WTC11 (cell line): Measurements from ENCODE around the gene NPIPB2. TPM values are rescaled to one million over a fixed set of nuclear protein-coding genes. Genes with fewer than 3 reads are reported as not detected.

ENCODE experiments used
- ATAC-seq: fragments of 200-7000 bp; cut with Tn5 transposase; 2 replicates; pipeline ENCODE4 v1.10.0; 2021; ENCODE audit warnings: mild to moderate bottlenecking, moderate library complexity
- CTCF ChIA-PET: fragments of 300-600 bp; sonication (Branson Sonifier 250); formaldehyde crosslinking; loops from one replicate; lab custom pipeline; 2021; ENCODE audit warnings: antibody characterized with exemption; lab: Charles Lee
- POLR2A ChIA-PET: fragments of 350-600 bp; sonication (Branson Sonifier 250); formaldehyde crosslinking; loops from one replicate; lab custom pipeline; 2021; ENCODE audit warnings: antibody characterized with exemption; lab: Charles Lee
- DNase-seq: peaks from one replicate; pipeline ENCODE4 v3.0.0; 2021; ENCODE audit warnings: low spot score
- H3K27ac Mint-ChIP-seq: 2 replicates; pipeline ENCODE4 v1.8.0; 2021; ENCODE audit warnings: mixed read lengths
- H3K27me3 Mint-ChIP-seq: 2 replicates; pipeline ENCODE4 v1.8.0; 2021; ENCODE audit warnings: low read depth, mild to moderate bottlenecking, moderate library complexity, mixed read lengths
- H3K36me3 Mint-ChIP-seq: 2 replicates; pipeline ENCODE4 v1.8.0; 2021; ENCODE audit warnings: mixed read lengths
- H3K4me1 Mint-ChIP-seq: 2 replicates; pipeline ENCODE4 v1.8.0; 2022; ENCODE audit warnings: mixed read lengths
- H3K4me3 Mint-ChIP-seq: 2 replicates; pipeline ENCODE4 v1.8.0; 2021; ENCODE audit warnings: mild to moderate bottlenecking, moderate library complexity, mixed read lengths
- H3K9me3 Mint-ChIP-seq: 2 replicates; pipeline ENCODE4 v1.8.0; 2021; ENCODE audit warnings: mixed read lengths
- FOXP1 ChIP-seq: sonication (generic); formaldehyde crosslinking; IDR thresholded peaks from 2 replicates; pipeline ENCODE4 v1.8.0; 2022; ENCODE audit warnings: missing genetic modification reagents, mild to moderate bottlenecking, moderate library complexity, borderline replicate concordance
- NR3C1 ChIP-seq: sonication (generic); formaldehyde crosslinking; conservative IDR thresholded peaks from 2 replicates; pipeline ENCODE4 v1.8.1; 2023; ENCODE audit warnings: low read depth, mild to moderate bottlenecking, missing genetic modification reagents
- RELA ChIP-seq: sonication (generic); formaldehyde crosslinking; IDR thresholded peaks from 2 replicates; pipeline ENCODE4 v1.8.1; 2022; ENCODE audit warnings: missing genetic modification reagents, mild to moderate bottlenecking, borderline replicate concordance
- TEAD1 ChIP-seq: sonication (generic); formaldehyde crosslinking; IDR thresholded peaks from 2 replicates; pipeline ENCODE4 v1.8.0; 2022; ENCODE audit warnings: mild to moderate bottlenecking, missing genetic modification reagents
- total RNA-seq: library from RNA; stranded (reverse); gene quantifications from 3 replicates; pipeline ENCODE4 v1.2.3, GENCODE V29; 2021
- TF ChIP-seq, protein P1 (sequence below): sonication (generic); formaldehyde crosslinking; IDR thresholded peaks from 2 replicates; pipeline ENCODE4 v1.8.0; 2023; ENCODE audit warnings: missing genetic modification reagents, mild to moderate bottlenecking, borderline replicate concordance
- TF ChIP-seq, protein P2 (sequence below): fragments of 200-600 bp; IDR thresholded peaks from 2 replicates; pipeline ENCODE4 v1.8.0; 2022; ENCODE audit warnings: antibody characterized with exemption
- TF ChIP-seq, protein P3 (sequence below): fragments of 250-450 bp; sonication (Bioruptor Pico); IDR thresholded peaks from 2 replicates; pipeline ENCODE4 v1.9.0; 2021; ENCODE audit warnings: moderate library complexity, mild to moderate bottlenecking, inconsistent platforms, borderline replicate concordance
- TF ChIP-seq, protein P4 (sequence below): sonication (generic); formaldehyde crosslinking; IDR thresholded peaks from 2 replicates; pipeline ENCODE4 v1.8.0; 2023; ENCODE audit warnings: mild to moderate bottlenecking, missing genetic modification reagents
- TF ChIP-seq, protein P5 (sequence below): fragments of 250-450 bp; sonication (Bioruptor Pico); IDR thresholded peaks from 2 replicates; pipeline ENCODE4 v1.9.0; 2021; ENCODE audit warnings: mild to moderate bottlenecking
- TF ChIP-seq, protein P6 (sequence below): sonication (generic); formaldehyde crosslinking; IDR thresholded peaks from 2 replicates; pipeline ENCODE4 v1.8.0; 2022; ENCODE audit warnings: missing genetic modification reagents
- TF ChIP-seq, protein P7 (sequence below): fragments of 250-450 bp; sonication (Bioruptor Pico); IDR thresholded peaks from 2 replicates; pipeline ENCODE4 v2.1.2; 2022; ENCODE audit warnings: mild to moderate bottlenecking, moderate library complexity
- TF ChIP-seq, protein P8 (sequence below): sonication (generic); formaldehyde crosslinking; IDR thresholded peaks from 2 replicates; pipeline ENCODE4 v1.8.1; 2023; ENCODE audit warnings: mild to moderate bottlenecking, missing genetic modification reagents

Gene NPIPB2
- total RNA-seq, 1 experiment from 2014 or later, result 14.4 TPM

DNA sequence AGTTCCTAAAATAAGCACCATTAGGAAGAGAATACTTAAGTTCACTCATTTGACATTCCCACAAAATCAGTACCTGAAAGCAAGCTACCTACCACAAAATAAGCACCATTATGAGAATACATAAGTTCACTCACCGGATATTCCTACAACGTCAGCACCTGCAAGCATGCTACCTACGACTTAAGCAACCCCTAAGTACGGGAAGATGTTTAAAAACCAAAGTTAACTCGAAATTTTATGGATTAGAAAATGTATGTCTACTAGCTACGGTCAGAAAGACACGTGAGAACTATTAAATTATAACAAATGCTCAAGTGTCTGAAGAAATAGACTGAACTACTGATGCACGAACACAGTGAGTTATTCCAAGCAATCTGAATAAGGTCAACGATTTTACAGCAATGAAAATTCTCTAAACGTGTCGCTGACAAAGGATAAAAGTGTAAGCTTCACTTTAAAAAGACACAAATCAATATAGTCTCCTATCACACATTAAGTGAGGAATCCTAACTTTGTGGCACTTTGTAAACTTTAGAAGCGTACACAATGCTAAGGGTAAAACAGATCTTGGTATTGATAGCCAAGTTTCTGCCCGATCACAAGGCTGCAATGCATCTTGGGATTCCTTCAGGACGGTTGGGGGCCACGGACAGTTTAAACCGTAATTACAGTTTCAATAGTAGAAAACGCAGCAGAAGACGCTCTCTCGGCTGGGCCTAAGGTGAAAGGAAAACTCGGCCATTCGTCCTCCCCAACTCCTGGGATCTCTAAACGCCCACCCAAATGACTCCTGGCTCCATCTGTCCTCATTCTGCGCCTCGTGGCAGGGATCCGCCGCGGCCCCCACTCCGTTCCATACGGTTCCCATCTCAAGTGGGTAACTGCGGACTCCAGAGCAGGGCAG lies 27.4 kb downstream of the NPIPB2 start (continued):
- TF ChIP-seq, protein P1, sequence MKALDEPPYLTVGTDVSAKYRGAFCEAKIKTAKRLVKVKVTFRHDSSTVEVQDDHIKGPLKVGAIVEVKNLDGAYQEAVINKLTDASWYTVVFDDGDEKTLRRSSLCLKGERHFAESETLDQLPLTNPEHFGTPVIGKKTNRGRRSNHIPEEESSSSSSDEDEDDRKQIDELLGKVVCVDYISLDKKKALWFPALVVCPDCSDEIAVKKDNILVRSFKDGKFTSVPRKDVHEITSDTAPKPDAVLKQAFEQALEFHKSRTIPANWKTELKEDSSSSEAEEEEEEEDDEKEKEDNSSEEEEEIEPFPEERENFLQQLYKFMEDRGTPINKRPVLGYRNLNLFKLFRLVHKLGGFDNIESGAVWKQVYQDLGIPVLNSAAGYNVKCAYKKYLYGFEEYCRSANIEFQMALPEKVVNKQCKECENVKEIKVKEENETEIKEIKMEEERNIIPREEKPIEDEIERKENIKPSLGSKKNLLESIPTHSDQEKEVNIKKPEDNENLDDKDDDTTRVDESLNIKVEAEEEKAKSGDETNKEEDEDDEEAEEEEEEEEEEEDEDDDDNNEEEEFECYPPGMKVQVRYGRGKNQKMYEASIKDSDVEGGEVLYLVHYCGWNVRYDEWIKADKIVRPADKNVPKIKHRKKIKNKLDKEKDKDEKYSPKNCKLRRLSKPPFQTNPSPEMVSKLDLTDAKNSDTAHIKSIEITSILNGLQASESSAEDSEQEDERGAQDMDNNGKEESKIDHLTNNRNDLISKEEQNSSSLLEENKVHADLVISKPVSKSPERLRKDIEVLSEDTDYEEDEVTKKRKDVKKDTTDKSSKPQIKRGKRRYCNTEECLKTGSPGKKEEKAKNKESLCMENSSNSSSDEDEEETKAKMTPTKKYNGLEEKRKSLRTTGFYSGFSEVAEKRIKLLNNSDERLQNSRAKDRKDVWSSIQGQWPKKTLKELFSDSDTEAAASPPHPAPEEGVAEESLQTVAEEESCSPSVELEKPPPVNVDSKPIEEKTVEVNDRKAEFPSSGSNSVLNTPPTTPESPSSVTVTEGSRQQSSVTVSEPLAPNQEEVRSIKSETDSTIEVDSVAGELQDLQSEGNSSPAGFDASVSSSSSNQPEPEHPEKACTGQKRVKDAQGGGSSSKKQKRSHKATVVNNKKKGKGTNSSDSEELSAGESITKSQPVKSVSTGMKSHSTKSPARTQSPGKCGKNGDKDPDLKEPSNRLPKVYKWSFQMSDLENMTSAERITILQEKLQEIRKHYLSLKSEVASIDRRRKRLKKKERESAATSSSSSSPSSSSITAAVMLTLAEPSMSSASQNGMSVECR (CRISPR knock-in tag), result no peak
- TF ChIP-seq NR3C1 (CRISPR knock-in tag), result no peak
- TF ChIP-seq RELA (CRISPR knock-in tag), result no peak
- TF ChIP-seq TEAD1 (CRISPR knock-in tag), result no peak
- TF ChIP-seq FOXP1 (CRISPR knock-in tag), result 0 out of 2 replicates have a peak, but pooled peaks have one; percentile 24
- TF ChIP-seq, protein P2, sequence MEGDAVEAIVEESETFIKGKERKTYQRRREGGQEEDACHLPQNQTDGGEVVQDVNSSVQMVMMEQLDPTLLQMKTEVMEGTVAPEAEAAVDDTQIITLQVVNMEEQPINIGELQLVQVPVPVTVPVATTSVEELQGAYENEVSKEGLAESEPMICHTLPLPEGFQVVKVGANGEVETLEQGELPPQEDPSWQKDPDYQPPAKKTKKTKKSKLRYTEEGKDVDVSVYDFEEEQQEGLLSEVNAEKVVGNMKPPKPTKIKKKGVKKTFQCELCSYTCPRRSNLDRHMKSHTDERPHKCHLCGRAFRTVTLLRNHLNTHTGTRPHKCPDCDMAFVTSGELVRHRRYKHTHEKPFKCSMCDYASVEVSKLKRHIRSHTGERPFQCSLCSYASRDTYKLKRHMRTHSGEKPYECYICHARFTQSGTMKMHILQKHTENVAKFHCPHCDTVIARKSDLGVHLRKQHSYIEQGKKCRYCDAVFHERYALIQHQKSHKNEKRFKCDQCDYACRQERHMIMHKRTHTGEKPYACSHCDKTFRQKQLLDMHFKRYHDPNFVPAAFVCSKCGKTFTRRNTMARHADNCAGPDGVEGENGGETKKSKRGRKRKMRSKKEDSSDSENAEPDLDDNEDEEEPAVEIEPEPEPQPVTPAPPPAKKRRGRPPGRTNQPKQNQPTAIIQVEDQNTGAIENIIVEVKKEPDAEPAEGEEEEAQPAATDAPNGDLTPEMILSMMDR, result no peak
- TF ChIP-seq, protein P3, sequence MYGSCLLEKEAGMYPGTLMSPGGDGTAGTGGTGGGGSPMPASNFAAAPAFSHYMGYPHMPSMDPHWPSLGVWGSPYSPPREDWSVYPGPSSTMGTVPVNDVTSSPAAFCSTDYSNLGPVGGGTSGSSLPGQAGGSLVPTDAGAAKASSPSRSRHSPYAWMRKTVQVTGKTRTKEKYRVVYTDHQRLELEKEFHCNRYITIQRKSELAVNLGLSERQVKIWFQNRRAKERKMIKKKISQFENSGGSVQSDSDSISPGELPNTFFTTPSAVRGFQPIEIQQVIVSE (CRISPR knock-in tag), result no peak
- TF ChIP-seq, protein P4, sequence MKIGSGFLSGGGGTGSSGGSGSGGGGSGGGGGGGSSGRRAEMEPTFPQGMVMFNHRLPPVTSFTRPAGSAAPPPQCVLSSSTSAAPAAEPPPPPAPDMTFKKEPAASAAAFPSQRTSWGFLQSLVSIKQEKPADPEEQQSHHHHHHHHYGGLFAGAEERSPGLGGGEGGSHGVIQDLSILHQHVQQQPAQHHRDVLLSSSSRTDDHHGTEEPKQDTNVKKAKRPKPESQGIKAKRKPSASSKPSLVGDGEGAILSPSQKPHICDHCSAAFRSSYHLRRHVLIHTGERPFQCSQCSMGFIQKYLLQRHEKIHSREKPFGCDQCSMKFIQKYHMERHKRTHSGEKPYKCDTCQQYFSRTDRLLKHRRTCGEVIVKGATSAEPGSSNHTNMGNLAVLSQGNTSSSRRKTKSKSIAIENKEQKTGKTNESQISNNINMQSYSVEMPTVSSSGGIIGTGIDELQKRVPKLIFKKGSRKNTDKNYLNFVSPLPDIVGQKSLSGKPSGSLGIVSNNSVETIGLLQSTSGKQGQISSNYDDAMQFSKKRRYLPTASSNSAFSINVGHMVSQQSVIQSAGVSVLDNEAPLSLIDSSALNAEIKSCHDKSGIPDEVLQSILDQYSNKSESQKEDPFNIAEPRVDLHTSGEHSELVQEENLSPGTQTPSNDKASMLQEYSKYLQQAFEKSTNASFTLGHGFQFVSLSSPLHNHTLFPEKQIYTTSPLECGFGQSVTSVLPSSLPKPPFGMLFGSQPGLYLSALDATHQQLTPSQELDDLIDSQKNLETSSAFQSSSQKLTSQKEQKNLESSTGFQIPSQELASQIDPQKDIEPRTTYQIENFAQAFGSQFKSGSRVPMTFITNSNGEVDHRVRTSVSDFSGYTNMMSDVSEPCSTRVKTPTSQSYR, result no peak
- TF ChIP-seq, protein P5, sequence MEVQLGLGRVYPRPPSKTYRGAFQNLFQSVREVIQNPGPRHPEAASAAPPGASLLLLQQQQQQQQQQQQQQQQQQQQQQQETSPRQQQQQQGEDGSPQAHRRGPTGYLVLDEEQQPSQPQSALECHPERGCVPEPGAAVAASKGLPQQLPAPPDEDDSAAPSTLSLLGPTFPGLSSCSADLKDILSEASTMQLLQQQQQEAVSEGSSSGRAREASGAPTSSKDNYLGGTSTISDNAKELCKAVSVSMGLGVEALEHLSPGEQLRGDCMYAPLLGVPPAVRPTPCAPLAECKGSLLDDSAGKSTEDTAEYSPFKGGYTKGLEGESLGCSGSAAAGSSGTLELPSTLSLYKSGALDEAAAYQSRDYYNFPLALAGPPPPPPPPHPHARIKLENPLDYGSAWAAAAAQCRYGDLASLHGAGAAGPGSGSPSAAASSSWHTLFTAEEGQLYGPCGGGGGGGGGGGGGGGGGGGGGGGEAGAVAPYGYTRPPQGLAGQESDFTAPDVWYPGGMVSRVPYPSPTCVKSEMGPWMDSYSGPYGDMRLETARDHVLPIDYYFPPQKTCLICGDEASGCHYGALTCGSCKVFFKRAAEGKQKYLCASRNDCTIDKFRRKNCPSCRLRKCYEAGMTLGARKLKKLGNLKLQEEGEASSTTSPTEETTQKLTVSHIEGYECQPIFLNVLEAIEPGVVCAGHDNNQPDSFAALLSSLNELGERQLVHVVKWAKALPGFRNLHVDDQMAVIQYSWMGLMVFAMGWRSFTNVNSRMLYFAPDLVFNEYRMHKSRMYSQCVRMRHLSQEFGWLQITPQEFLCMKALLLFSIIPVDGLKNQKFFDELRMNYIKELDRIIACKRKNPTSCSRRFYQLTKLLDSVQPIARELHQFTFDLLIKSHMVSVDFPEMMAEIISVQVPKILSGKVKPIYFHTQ (CRISPR knock-in tag), result no peak
- TF ChIP-seq, all 79 proteins: peak for 3

DNA sequence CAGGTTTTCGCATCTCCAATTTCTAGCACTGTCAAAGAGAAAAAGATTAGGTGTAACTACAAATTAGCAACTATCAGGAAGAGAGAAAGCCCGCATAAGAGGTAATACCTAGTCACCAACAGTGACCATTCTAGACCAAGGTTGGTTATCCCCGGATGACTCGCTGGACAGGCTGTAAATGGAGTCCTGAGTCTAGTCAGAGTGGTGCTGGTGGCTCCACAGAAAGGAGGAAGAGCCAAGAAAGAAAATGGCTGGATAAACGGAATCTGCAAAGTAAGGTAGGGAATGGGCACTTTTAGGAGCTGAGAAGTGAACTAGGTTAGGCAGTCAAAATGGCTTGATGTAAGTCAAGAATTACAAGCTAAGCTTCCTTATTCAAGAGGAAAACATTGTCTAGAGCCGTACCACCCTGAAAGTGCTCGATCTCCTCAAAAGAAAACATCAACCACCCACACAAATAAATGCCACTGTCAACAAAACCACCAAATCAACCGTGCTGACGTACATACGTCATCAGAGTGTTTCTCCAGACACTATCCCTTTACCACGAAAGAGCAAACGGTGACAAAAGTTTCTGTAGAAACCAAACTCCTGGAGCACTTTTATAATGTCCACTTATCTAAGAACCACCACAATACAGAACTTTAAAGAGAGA lies 28.3 kb downstream of the NPIPB2 start:
- Mint-ChIP-seq H3K9me3 (no peaks in the 10 kb centered on the region), H3K36me3 (peaks cover 2% of the 10 kb centered on the region; the same call in 1 of the 2 replicates), H3K27ac (peak overlapping the region; percentile 44), H3K4me1 (peaks cover 40% of the 10 kb centered on the region), H3K4me3 (peak overlapping the region; percentile 94), H3K27me3 (no peaks in the 10 kb centered on the region; the same call in 1 of the 2 replicates)
- no peak for DNase-seq
- CTCF ChIA-PET, result interaction anchor here (1.0 kb wide), 1 partner anchor 154 kb away, joined by 4 read pairs; no protein-coding TSS in a partner anchor
- no peak for ATAC-seq
- POLR2A ChIA-PET, result no interaction called here
- TF ChIP-seq, protein P6, sequence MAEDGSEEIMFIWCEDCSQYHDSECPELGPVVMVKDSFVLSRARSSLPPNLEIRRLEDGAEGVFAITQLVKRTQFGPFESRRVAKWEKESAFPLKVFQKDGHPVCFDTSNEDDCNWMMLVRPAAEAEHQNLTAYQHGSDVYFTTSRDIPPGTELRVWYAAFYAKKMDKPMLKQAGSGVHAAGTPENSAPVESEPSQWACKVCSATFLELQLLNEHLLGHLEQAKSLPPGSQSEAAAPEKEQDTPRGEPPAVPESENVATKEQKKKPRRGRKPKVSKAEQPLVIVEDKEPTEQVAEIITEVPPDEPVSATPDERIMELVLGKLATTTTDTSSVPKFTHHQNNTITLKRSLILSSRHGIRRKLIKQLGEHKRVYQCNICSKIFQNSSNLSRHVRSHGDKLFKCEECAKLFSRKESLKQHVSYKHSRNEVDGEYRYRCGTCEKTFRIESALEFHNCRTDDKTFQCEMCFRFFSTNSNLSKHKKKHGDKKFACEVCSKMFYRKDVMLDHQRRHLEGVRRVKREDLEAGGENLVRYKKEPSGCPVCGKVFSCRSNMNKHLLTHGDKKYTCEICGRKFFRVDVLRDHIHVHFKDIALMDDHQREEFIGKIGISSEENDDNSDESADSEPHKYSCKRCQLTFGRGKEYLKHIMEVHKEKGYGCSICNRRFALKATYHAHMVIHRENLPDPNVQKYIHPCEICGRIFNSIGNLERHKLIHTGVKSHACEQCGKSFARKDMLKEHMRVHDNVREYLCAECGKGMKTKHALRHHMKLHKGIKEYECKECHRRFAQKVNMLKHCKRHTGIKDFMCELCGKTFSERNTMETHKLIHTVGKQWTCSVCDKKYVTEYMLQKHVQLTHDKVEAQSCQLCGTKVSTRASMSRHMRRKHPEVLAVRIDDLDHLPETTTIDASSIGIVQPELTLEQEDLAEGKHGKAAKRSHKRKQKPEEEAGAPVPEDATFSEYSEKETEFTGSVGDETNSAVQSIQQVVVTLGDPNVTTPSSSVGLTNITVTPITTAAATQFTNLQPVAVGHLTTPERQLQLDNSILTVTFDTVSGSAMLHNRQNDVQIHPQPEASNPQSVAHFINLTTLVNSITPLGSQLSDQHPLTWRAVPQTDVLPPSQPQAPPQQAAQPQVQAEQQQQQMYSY, result no peak
- TF ChIP-seq, protein P7, sequence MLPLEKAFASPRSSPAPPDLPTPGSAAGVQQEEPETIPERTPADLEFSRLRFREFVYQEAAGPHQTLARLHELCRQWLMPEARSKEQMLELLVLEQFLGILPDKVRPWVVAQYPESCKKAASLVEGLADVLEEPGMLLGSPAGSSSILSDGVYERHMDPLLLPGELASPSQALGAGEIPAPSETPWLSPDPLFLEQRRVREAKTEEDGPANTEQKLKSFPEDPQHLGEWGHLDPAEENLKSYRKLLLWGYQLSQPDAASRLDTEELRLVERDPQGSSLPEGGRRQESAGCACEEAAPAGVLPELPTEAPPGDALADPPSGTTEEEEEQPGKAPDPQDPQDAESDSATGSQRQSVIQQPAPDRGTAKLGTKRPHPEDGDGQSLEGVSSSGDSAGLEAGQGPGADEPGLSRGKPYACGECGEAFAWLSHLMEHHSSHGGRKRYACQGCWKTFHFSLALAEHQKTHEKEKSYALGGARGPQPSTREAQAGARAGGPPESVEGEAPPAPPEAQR (CRISPR knock-in tag), result no peak
- TF ChIP-seq, protein P8, sequence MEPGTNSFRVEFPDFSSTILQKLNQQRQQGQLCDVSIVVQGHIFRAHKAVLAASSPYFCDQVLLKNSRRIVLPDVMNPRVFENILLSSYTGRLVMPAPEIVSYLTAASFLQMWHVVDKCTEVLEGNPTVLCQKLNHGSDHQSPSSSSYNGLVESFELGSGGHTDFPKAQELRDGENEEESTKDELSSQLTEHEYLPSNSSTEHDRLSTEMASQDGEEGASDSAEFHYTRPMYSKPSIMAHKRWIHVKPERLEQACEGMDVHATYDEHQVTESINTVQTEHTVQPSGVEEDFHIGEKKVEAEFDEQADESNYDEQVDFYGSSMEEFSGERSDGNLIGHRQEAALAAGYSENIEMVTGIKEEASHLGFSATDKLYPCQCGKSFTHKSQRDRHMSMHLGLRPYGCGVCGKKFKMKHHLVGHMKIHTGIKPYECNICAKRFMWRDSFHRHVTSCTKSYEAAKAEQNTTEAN (CRISPR knock-in tag), result no peak
